HG03521 (cell line): ENCODE data around the gene TMEM132C.

Source experiments
- ATAC-seq: cut with Tn5 transposase; IDR thresholded peaks from one replicate; pipeline ENCODE4 v1.9.1; 2021; ENCODE audit warnings: mild to moderate bottlenecking, moderate library complexity; ENCODE audit not compliant: unreplicated experiment

TMEM132C gene

DNA sequence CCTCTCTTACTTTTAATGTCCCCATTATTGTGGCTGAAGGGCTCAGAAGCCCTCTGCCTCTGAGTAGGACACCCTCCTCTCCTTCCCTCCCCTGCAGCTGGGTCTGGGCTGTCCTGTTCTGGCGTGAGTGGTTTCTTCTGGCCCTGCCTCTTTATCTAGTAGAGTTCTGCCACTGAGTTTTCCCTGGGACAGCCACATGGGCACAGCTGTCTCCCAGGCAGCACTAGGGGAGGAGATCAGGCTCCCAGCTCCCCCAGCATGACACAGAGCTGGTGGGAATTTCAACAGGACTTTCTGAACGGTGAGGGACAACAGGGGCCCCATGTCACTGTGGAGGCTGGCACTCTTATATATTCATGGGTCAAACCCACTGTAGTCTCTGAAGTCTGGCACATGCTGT is 21.4 kb downstream of the TMEM132C start:
- no peak for ATAC-seq

DNA sequence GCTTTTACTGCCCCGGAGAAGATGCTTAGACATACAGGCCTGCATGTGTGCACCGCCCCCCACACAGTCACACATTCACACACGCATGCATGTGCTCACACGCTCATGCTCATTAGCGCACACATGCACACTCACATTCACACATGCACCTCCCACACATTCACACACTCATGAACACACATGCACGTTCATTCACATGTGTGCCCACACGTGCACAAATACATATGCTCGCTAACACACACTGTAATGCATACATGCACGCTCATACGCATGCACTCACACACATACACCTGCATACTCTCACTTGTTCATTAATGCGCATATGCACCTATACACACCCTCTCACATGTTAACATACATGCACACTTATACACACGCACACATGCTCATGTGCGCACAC is 21.9 kb downstream of the TMEM132C start:
- ATAC-seq = no peak

DNA sequence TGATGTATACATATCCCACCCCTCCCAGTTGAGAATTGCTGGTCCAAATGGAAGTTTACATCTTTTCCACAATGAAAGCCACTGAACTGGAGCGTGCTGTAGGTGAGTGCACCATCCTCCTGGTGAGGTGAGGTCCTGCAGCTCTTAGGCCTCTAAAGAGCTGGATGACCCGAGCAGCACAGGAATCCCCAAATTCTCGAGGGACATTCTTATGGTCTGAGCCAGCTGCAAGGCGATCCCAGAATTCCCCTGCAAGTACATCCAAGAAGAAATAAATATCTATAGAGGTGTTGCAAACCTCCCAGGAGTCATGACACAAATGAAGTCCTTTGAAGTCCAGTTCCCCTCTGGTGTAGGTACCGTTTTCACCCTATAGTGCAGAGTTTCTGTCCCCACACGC is 24.0 kb downstream of the TMEM132C start:
- no peak for ATAC-seq

DNA sequence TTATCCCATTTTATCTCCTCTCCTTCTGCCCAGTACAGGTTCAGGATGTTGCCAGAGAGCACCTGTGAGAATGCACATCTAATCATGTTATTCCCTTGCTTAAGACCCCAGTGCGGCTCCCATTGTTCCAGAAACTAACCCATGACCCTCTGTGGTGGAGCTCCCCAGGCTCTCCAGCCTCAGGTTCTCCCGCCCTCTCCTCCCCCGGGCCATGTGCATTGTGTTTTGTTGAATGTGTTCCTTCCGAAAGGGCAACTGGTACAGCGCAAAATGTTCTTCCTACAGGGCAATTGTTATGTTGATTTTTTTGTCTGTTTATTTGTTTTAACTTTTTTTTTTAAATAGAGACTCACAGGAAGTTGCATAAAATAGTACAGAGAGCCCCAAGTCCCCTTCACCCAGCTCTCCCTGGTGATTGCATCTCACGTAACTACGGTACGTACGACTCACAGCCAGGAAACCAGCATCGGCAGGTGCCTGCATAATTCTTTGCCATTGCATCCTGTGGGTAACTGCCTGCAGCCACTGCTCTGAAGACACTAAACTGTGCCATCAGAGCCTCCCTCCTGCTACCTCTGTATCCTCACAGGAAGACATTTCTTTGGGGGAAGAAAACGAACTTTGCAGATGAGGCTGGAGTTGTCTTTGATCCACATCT is 31.2 kb downstream of the TMEM132C start:
- no peak for ATAC-seq

DNA sequence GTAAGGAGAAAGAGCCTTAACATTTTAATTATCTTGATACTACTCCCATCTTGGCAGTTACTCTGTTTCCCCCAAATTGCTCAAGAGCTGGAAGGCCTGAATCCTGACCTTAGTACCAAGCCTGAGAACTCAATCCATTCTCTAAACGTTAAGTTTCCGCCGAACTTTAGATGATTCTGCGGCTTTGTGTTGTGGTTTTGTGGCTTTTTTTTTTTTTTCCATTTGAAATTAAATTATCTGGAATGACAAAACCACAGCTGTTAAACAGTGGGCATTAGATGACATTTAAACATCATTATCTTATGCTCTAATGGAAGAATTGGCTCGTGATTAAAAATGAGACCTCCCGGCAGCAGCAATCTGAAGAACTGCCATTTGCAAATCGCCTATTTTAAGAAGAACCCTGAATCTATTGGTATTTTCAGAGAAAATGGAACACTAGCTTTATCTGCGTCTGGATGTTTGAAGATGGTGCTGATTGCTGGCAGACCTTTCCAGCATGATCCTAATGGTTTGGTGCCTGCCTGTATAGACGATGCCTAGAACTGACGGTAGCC is 38.4 kb downstream of the TMEM132C start:
- ATAC-seq = no peak

DNA sequence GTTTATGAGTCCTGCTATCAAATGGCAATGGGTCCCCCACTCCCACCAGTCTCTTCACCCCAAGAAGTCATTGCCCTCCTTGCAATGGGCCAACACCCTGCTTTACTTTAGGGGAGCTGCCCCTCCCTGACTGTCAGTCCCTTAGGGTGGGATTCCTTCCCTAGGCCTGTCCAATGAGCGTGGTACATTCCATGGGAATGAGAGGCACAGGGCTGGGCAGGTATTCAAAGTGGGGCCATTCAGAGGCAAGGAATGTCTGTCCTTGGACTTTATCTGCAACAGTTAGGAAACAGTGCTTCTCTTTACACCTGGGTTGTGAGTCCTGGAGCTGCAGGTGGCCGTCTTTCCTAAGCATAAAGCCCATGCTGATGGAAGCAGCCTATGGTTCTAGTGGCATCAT is 40.8 kb downstream of the TMEM132C start:
- no peak for ATAC-seq

DNA sequence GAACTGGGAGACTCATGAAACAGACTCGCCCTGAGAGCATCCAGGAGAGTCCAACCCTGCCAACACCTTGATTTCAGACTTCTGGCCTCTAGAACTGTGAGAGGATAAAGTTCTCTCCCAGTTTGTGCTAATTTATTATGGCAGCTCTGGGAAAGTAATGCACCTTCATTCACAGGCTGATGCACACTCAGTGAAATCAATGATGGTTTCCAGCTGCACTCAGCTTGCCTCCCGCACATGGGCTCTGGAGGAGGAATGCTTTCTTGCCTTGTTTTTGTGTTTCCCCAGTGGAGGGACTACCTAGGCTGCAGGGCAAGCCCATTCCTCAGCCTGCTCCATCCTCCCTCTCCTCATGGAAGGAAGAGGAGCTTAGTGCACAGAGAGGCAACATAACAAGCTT is 45.7 kb downstream of the TMEM132C start:
- ATAC-seq = no peak

DNA sequence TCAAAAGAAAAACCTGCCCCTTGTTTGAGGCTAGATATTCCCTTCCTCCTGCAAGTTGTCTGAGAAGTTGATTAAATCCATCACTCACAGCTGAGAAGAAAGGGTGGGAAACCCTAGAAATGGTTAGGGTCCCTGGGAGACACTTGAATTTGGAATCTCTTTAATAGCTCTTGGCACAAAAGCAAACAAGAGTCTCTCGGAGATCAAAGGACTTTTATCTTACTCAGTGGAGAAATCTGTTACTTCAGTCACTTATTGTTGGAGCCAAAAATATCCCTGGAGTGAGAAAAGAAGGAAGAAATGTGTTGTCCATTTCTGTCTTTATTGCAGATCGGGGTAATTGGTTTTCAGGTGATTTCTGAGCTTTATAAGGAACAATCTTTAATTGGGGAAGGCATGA is 47.0 kb downstream of the TMEM132C start:
- no peak for ATAC-seq

DNA sequence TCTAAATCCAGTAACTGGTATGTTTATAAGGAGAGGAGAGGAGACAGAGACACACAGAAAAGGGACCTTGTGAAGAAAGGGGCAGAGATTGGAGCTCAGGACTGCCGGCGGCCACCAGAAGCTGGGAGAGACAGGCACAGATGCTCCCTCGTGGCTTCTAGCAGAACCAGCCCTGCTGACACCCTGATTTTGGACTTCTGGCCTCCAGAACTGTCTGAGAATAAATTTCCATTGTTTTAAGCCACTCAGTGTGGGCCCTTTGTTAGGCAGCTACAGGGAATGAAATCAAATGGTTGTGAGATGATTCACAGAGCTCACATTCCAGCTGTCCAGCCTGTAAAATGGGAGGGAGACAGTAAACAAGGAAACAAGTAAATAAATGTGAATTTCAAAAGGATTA is 47.6 kb downstream of the TMEM132C start:
- no peak for ATAC-seq

DNA sequence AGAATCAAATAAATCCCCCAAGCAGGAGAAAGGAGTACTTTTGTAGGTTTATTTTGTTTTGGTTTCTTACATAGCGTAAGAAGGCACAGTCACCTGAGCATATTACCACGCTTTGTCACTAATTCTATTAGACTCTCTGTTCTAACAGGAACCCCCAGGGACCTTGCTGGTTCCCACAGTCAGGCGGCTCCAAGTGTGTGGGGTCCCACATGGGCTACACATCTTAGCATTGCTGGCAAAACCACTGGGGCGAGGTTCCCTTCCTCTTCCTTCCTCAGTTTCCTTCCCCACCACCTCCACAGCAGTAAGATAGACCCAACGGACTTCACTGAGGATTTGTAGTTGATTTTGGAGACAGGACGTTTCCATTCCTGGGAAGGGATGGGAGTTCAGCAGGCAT is 49.1 kb downstream of the TMEM132C start:
- no peak for ATAC-seq

DNA sequence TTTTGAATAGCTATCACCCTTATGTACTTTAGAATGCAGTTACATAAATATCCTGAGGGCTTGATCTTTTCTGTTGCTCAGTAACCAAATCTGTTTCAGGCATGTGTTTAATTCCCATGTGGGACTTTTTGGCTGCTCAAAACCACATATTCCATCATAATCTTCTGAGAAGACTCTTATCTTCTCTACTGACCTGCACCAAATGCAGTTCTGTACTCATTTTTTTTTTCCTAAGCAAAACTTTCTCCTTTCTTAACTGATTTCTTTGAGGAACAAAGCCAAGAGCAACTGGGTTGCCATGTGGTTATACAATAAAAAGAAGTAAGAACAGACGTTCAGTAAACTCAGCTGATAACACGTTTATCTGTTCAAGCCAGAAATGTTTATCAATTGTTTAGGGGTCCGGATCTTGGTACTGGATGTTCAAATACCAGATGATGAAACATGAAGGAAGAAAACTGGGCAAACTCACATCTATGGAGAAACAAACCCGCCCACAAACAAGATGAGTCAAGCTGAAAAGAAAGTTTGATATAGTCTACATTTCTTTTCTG is 50.1 kb downstream of the TMEM132C start:
- no peak for ATAC-seq

DNA sequence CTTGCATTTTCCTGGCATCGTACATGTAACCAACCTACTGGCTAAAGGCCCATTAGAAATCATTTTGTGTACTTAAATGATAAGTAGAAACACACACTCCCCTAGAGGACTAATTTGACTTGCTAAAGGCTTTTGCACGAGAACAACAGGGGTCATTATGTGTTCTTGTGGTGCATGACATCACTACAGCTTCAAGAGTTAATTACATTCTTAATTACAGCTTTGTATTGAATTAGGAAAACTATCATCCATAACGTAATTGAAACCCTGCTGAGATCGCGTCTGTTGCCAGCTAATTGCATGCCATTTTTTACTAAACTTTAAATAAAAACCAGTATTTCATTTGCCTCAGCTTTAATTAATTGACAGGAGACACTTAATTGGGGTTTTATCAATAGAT is 51.4 kb downstream of the TMEM132C start:
- ATAC-seq = no peak

DNA sequence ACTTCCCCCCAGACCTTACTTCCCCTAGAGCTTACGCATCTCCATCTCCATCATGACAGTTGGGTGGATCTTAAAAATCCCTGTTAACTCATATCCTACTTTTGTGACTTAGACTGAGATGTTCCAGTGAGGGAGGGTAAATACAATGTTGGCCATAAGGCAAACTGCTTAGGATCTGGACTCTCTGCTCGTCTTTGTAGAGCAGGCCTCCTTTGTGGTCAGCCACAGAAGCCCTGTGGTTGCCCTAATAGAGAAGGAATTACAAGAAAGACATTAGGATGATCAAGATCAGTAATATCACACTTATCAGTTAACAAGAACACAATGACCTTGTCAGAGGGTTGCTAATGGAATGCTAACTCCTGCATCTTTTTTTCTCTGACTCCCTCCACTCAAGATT is 52.0 kb downstream of the TMEM132C start:
- no peak for ATAC-seq

DNA sequence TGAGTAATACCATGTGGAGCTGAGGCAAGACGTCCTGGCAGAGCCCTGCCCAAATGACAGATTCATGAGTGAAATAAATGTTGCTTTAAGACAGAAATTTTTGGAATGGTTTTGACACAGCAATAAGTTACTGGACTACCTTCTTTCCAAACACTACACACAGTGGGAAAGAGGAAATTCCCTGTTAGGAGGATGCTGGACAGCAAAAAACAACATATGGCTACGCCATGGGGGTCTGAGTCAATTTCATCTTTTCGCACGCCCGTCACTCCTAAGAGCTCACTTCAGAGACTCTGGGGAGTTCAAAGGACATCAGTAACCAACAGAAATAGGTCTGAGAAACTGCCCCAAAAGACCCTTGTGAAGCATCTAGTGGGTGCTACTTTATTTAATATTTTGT is 55.4 kb downstream of the TMEM132C start:
- no peak for ATAC-seq

DNA sequence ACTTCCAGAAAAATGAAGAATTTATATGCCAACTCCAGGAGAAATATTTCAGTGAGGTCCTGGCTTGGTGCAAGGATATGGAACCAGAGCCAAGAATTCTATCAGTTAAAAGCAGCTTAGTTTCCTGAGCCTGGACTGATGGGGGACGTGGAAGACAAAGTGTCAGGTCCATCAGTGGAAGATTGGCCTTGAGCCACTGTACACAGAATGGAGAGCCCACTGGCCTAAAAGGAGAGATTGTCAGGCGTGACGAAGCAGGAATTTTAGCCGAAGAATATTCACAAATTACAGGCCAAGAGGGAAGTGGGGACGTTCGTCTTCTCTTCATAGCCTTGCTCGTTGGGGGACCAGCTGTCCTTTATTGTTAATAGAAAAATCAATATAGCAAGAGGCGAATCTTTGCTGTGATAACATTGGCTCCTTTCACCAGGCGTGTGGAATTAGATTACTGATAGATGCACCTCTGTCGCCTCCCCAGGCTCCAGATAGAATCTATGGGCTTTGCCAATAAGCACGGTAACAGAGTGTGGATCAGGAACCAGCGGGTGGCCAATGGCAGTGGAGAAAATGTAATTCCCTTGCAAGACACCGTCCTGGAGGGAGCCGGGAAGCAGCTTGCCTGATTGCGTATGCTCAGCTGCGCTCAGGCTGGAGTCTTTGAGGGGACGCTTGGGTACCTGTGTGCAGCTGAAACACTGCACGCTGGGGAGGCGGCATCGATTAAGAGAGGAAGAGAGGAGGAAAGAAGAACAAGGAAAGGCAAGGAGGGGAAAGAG is 56.4 kb downstream of the TMEM132C start:
- no peak for ATAC-seq

DNA sequence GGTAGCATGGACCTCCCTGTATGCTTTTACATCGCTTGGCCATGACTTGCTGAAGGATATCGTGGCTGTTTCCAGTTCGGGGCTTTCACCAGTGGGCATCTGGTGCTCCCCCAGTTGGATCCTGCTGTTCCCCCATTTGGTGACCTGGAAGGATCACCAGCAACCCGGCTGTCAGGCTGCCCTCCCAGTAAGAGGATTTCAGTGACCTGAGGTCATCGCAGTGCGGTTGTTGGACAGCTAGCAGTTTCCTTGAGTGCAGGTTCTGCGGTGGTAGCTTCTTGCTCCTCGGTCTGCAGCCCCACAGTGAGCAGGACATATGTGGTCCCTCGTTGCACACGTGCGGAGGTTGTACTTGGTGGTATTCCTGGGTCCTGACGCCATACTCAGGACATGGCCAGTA is 58.7 kb downstream of the TMEM132C start:
- ATAC-seq = no peak

DNA sequence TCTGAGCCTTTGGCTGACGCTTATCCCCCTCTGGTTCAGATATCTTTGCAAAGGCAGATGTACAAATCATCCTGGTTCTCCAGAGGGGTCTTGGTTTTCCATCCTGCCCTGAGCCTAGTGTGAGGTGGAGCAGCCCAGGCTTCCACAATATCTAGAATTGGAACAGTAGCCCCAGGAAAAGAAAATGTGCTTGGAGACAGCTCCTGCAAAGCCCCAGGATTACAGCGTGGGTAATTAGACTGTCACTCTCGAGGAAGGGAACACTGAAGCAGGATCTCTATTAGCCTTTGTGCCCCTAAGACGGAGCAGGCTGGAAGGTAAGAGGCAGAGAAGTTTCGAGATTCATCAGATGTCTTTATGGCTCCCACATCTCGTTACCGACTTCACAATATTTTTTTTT is 59.4 kb downstream of the TMEM132C start:
- no peak for ATAC-seq

DNA sequence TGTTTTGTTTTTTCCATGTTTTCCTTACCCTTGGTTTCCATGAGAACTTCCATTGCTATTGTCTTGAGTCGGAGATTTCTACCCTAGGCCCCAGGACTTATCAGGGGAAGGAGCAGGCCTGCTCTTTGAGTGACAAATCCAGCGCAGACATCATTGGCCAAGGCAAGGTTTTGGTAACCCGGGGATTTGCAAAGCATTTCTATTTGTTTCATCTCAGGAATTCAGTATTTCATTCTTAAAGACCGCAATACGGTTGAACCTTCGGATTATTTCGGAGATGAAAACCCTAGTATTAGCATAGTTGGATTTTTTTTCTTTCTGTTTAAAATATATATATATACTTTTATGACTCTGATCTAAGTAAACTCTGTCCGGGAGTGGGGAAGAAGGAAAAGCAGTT is 62.0 kb downstream of the TMEM132C start:
- no peak for ATAC-seq

DNA sequence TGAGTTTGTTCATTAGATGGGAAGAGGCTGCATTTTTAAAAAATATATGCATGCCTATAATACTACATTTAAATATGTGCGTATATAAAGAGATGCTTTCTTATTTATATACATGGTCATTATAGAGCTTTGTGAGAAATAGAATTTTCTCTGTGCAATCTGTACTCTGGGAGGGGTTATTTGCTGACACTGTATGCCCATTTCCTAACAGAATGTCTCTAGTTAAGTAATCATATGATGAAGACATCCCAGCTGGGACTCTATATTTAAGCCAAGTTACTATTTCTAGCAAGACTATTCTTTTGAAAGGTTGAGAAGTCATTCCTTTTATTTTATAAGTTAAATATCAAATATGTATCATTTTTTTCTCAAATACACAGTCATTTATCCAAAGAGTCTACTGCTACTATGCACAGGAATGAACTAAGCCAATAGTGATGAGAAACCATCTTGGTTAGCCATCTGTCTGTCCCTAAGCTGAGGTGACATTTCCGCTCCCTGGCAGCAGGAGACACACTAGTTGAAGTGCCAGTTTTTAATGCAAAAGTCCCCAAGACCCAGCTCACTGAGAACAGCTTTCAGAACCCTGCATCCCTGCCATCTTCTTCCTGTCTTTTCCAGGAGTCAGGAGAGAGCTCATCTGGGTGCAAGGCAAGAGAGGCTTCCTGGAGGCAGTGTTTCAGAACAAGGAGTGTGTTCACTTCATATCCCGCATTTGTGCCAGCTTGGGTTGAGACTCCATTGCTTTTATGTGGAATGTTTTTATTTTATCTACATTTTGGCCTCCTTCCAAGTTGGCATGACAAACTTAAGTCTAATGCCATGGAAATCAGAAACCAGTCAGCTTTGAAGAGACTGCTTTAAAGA is 69.5 kb downstream of the TMEM132C start:
- ATAC-seq = no peak

DNA sequence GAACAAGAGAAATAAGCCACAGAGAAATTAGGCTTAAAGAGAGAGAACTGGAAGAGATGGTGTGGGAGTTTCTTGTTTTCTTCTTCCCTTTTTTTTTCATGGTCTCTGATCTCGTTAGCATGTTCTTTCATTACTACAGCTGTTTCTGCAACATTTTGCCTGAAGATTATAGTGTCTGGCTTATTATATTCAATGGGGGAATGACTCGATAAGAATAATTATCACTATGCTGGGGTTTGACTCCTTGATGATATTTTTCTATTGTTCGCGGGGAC is 70.0 kb downstream of the TMEM132C start:
- no peak for ATAC-seq

DNA sequence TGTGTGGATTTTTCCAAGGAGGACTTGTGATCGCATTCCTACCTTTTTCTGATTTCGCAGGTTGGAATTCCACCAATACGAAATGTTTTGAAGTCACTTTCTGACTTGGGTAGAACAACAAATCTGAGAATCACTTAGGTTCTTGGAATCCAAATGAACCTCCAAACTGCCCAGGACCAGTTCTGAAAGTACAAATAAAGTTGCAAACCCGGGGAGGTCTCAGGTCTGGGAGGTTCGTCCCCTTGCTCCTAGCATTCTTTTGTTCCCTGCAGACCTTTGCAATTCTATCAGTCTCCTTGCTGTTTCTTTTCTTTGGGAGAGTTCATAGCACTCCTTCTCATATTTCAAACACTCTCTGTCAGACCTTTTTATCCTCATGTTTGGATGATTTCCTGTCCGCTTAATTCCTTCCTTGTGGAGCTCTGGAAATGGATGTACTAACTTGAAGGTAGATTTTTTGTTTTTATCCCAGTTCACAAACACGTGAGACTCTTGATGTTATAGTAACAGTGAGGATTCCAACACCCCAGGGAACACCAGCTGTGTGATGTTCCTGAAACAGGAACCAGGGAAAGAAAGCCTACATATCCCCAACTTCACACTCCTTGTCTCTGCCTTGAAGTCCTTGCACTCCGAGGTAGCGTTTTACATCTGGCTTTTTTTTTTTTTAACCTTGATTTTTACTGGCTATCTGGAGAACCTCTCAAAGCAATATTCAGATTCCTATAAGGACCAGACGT is 70.6 kb downstream of the TMEM132C start:
- no peak for ATAC-seq
